Heart right ventricle (tissue), 16 donors: ENCODE measurements around the gene AZU1. TPM values are rescaled to one million over a fixed set of nuclear protein-coding genes. Genes with fewer than 3 reads are reported as not detected.
A peak's percentile ranks its signal among the peaks of the same experiment; 100 is the strongest.

Source experiments
- ATAC-seq, 8 donors: fragments of 200-7000 bp; cut with Tn5 transposase; one replicate each; pipeline ENCODE4 v1.9.1; 2020; ENCODE audit warnings: mild to moderate bottlenecking in 8 of 8, moderate library complexity in 8 of 8, moderate number of reproducible peaks in 1 of 8
- DNase-seq, 2 donors: peaks; one replicate each; pipeline ENCODE4 v3.0.0-alpha.2; 2020
- H3K27ac ChIP-seq, 10 donors: fragments of 200-600 bp; sonication (generic) in 2 of 10; one replicate each; pipeline versions ENCODE4 v1.5.0 to v1.8.0; 2020 to 2022; ENCODE audit warnings: mild to moderate bottlenecking in 3 of 10
- H3K27me3 ChIP-seq, 7 donors: fragments of 200-600 bp; one replicate each; pipeline ENCODE4 v1.8.0; 2021 to 2022; ENCODE audit warnings: mild to moderate bottlenecking in 2 of 7
- H3K36me3 ChIP-seq, 9 donors: fragments of 200-600 bp; sonication (generic) in 1 of 9; one replicate each; pipeline versions ENCODE4 v1.5.0 to v1.8.0; 2020 to 2022; ENCODE audit warnings: mild to moderate bottlenecking in 2 of 9
- H3K4me1 ChIP-seq, 9 donors: fragments of 200-600 bp; sonication (generic) in 1 of 9; one replicate each; pipeline versions ENCODE4 v1.5.0 to v1.8.0; 2020 to 2022; ENCODE audit warnings: mild to moderate bottlenecking in 4 of 9
- H3K4me3 ChIP-seq, 10 donors: fragments of 200-600 bp; sonication (generic) in 2 of 10; one replicate each; pipeline versions ENCODE4 v1.5.0 to v1.8.0; 2020 to 2022; ENCODE audit warnings: mild to moderate bottlenecking in 7 of 10, moderate library complexity in 2 of 10
- H3K9me3 ChIP-seq, 11 donors: fragments of 200-600 bp in 10 of 11; sonication (generic) in 2 of 11; one replicate each; pipeline versions ENCODE4 v1.5.0 to v1.8.0; 2013 to 2022; ENCODE audit warnings: mild to moderate bottlenecking in 2 of 11, control low read depth in 1 of 11, moderate library complexity in 1 of 11
- CTCF ChIP-seq, 9 donors: fragments of 200-600 bp; sonication (generic) in 2 of 9; IDR thresholded peaks; one replicate each; pipeline versions ENCODE4 v1.5.0 to v1.8.0; 2021 to 2022; ENCODE audit warnings: antibody characterized with exemption in 9 of 9, mild to moderate bottlenecking in 5 of 9, moderate library complexity in 1 of 9
- WGBS, 2 donors: extraction: QIAGEN DNeasy Blood & Tissue Kit; methylation state at CpG; one replicate each; pipeline ENCODE4 v1.1.7; 2013; ENCODE audit warnings: inconsistent platforms in 1 of 2; 5-methylcytosine and 5-hydroxymethylcytosine counted together
- intact Hi-C, 10 donors: fragments of 100-400 bp; cut with DNase I; formaldehyde crosslinking; loops; one replicate each; pipeline versions ENCODE4 v1.11.1 to v1.14.2; 2022
- polyA plus RNA-seq, 2 donors: library from polyadenylated mRNA; stranded (reverse); fragments of 200-250 nt; gene quantifications; one replicate each; pipeline ENCODE4 v1.2.3, GENCODE V29; 2013
- total RNA-seq, 10 donors: library from RNA; stranded (reverse); fragmentation: NEBNext Ultra II Directional in 3 of 10; extraction: Animal tissue kit (Norgen Biotek cat#: 25700) in 3 of 10; gene quantifications; one replicate each; pipeline versions ENCODE4 v1.2.1 to v1.2.4, GENCODE V29; 2021 to 2023
- donor health status: Arrhythmogenic right ventricular cardiomyopathy.
- donor health status: ischemic (EF 13 %, LVEDD 7.1; RV severe dilation, severe dysfunction).
- donor health status: healthy with polysubstance abuse.
- donor health status: DM: no; HTN: yes; CAD: no.
- donor health status: DM: no; HTN: no; CAD: no.
- donor health status: ischemic (EF 25% LVEDD 6.9; RV normal size, moderate dysfunction).
- donor health status: ischemic (EF 25% LVEDD 5.7; RV mildly dilated, moderate dysfunction).
- donor health status: healthy.
- donor health status: DM: yes; HTN: yes; CAD: no.
- donor health status: Ischemic cardiomyopathy.
- donor health status: ischemic (EF 35%, LVEDD 5.7; RV mildly dilated, moderate dysfunction).
- donor health status: nonischemic (EF 11% LVEDD 7.7; RV severe dilation, severe dysfunction).
- donor health status: DM: yes; HTN: yes; CAD: no.
- donor health status: PGD.
- donor health status: ischemic (EF 29% LVEDD 5.4; RV normal size, mild dysfunction).
- donor health status: nonischemic (EF 23%, LVEDD 6.1; RV moderate dilation, normal function).

Gene AZU1
- total and polyA plus RNA-seq, 12 donors, result 0.06 to 1.7 TPM; not detected in 10

GRCh38 chr19:805166-805551 lies 22.5 kb upstream of the AZU1 start:
- peaks cover 36 to 61% (median 42%) of the 10 kb centered on the region in 9 donors for H3K4me1 ChIP-seq
- no peak for DNase-seq
- no peak overlapping the region for H3K4me3 ChIP-seq
- H3K27ac ChIP-seq, result no peak overlapping the region
- H3K27me3 ChIP-seq, result no peaks in the 10 kb centered on the region
- TF ChIP-seq CTCF (IDR thresholded peaks at IDR 0.05), result peak in 1 of 9 donors; percentile 49
- H3K9me3 ChIP-seq, result no peaks in the 10 kb centered on the region
- ATAC-seq, result no peak
- intact Hi-C loops, result no loop called here
- WGBS, 2 donors, result 89 to 91% methylated on average over 33 of the region's 33 CpGs
- peaks cover 7 to 99% (median 60%) of the 10 kb centered on the region in 9 donors for H3K36me3 ChIP-seq

GRCh38 chr19:805600-806550 lies 21.8 kb upstream of the AZU1 start:
- H3K27ac ChIP-seq, result no peak overlapping the region
- H3K4me3 ChIP-seq, result no peak overlapping the region
- 88 to 90% methylated on average over 92 to 93 of the region's 93 CpGs for WGBS, 2 donors
- DNase-seq (no peak), ATAC-seq (no peak)
- intact Hi-C loops, result no loop called here
- no peaks in the 10 kb centered on the region for H3K9me3 ChIP-seq
- peaks cover 12 to 99% (median 67%) of the 10 kb centered on the region in 9 donors for H3K36me3 ChIP-seq
- no peaks in the 10 kb centered on the region for H3K27me3 ChIP-seq
- no peak for TF ChIP-seq CTCF (IDR thresholded peaks at IDR 0.05)
- H3K4me1 ChIP-seq, result peaks cover 29 to 54% (median 35%) of the 10 kb centered on the region in 9 donors

GRCh38 chr19:806815-807421 lies 20.7 kb upstream of the AZU1 start:
- no peak overlapping the region for H3K27ac ChIP-seq
- H3K4me1 ChIP-seq, result peaks cover 18 to 43% (median 24%) of the 10 kb centered on the region in 9 donors
- ATAC-seq (no peak), DNase-seq (no peak)
- intact Hi-C loops, result no loop called here
- H3K4me3 ChIP-seq, result no peak overlapping the region
- no peak for TF ChIP-seq CTCF (IDR thresholded peaks at IDR 0.05)
- peaks cover 17 to 99% (median 77%) of the 10 kb centered on the region in 9 donors for H3K36me3 ChIP-seq
- no peaks in the 10 kb centered on the region for H3K9me3 ChIP-seq
- WGBS, 2 donors, result 83 to 87% methylated on average over 34 of the region's 34 CpGs
- H3K27me3 ChIP-seq, result no peaks in the 10 kb centered on the region

GRCh38 chr19:807627-808422 lies 19.8 kb upstream of the AZU1 start:
- Histone ChIP-seq H3K36me3 (peaks cover 17 to 96% (median 80%) of the 10 kb centered on the region in 9 donors), H3K4me3 (no peak overlapping the region), H3K4me1 (peaks cover 9 to 34% (median 15%) of the 10 kb centered on the region in 9 donors), H3K27me3 (no peaks in the 10 kb centered on the region), H3K9me3 (no peaks in the 10 kb centered on the region), H3K27ac (no peak overlapping the region)
- WGBS, 2 donors, result 91 to 92% methylated on average over 44 of the region's 44 CpGs
- ATAC-seq (no peak), DNase-seq (no peak)
- intact Hi-C loops, result no loop called here
- no peak for TF ChIP-seq CTCF (IDR thresholded peaks at IDR 0.05)
